Spleen (tissue), 3 donors: Measurements from ENCODE around the gene RAB44.

Experiments
- POLR2A ChIP-seq, 3 donors: fragments of 450-650 bp; IDR thresholded peaks; one replicate each; pipeline ENCODE4 v1.5.1; 2017; ENCODE audit warnings: antibody characterized with exemption in 3 of 3, mild to moderate bottlenecking in 1 of 3
- POLR2AphosphoS5 ChIP-seq, 3 donors: sonication (generic); formaldehyde crosslinking; IDR thresholded peaks; one replicate each; pipeline ENCODE4 v1.5.1; 2017; ENCODE audit warnings: antibody characterized with exemption in 3 of 3

- TF ChIP-seq POLR2A (IDR thresholded peaks at IDR 0.05) (no peak), POLR2AphosphoS5 (IDR thresholded peaks at IDR 0.05) (no peak)
Observed at GRCh38 chr6:36718560-36718959, 20.9 kb downstream of the RAB44 start.
